HG03039 (cell line): ENCODE data around the gene KLHL21.
A peak's percentile ranks its signal among the peaks of the same experiment; 100 is the strongest.
"Not testable (repeated sequence)": the region's sequence is repeated elsewhere in the genome, so short reads cannot be mapped to it uniquely, and the experiment has no call there.

Experiments
- ATAC-seq: cut with Tn5 transposase; IDR thresholded peaks from one replicate; pipeline ENCODE4 v1.9.1; 2021; ENCODE audit warnings: mild to moderate bottlenecking, moderate library complexity; ENCODE audit not compliant: unreplicated experiment

KLHL21 gene

DNA sequence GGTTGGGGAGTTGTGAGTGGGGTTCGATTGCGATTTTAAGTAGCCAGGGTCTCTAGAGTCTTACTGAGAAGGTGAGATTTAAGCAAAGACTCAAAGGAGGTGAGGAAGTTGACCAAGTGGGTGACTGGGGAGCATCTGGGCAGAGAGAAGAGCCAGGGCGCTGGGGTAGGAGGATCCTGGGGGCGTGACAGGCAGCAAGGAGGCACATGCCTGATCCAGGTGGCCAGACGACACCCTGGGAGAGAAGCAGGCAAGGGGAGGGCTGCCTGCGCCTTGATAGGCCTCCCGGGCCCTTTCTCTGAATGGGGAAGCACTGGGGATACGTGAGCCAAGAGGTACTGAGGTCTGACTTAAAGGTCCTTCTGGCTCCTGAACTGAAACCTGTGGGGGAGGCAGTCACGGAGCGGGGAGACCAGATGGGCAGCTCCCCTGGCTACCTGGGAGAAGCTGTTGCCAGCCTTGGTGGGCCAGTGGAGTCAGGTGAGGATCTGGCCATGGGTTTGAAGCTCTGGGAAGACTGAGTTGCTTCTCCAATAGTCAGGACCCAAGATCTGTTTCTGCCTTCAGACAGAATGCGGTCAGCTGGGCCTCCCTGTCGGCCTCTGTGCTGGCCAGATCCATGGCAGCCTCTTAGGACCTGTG is 17.5 kb downstream of the KLHL21 start:
- no peak for ATAC-seq

GRCh38 chr1:6584126-6585080 is 18.3 kb downstream of the KLHL21 start:
- no peak for ATAC-seq

DNA sequence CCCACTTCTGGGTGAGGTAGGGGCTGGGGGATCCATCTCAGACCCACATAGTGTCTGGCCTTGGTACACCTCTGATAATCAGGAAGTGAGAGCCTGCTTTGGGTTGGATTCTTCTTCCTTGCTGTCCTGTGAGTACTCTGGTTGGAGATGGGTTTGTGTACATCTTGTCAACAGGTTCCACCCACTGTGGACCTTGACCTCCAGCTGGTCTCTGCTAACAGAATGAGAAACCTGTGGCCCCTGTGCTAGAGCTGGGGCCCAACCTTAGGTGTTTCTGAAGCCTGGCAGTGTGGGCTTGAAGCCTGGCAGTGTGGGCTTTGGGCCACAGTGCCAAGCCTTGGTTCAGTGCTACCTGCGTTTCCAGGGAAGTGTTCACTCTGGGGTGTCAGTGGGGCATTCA is 20.3 kb downstream of the KLHL21 start:
- ATAC-seq = no peak

DNA sequence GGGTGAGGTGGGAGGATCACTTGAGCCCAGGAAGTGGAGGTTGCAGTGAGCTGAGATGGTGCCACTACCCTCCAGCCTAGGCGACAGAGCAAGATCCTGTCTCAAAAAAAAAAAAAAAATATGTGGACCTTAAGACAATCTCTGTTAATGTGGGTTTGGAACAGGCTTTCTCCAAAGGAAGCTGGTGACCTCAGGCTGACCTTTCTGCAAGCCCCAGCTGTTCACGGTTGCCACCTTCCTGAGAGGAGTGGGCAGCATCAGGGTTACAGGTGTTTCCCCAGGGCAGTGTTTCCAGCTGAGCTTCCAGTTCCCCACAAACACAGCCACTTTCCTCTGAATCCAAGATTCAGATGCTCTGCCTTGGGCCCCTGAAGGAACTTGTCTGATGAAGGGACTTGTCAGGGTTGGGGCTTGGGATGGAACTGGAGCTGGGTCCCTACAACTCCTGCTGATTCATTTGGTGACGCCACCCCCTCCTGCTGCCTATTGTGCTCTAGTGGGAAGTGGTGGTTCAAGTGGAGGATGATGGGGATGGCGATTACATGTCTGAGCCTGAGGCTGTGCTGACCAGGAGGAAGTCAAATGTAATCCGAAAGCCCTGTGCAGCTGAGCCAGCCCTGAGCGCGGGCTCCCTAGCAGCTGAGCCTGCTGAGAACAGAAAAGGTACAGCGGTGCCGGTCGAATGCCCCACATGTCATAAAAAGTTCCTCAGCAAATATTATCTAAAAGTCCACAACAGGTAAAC is 20.9 kb downstream of the KLHL21 start:
- no peak for ATAC-seq

GRCh38 chr1:6580593-6581409 is 21.9 kb downstream of the KLHL21 start:
- no peak for ATAC-seq

DNA sequence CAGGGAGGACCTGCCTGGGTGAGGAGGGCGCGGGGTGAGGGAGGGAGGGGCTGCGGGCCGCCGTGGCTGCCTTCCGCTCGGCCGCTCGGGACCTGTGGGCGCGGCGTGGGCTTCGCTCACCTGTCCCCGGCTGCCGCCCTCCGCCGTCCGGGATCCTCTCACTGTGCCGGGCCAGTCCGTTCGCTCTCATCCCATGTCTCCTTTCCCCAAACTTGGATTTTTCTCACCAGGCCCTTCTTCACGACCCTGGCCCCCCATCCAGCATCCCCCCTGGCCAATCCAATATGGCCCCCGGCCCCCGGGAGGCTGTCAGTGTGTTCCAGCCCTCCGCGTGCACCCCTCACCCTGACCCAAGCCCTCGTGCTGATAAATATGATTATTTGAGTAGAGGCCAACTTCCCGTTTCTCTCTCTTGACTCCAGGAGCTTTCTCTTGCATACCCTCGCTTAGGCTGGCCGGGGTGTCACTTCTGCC is 22.5 kb downstream of the KLHL21 start:
- no peak for ATAC-seq

- peak; percentile 88 for ATAC-seq
Measured at GRCh38 chr1:6579374-6580118, 23.1 kb downstream of the KLHL21 start, which contains the start of gene ZBTB48. TSS of gene ZBTB48 (plus strand) at chr1:6579994. CDS start at chr1:6580610, 616 bp downstream.

DNA sequence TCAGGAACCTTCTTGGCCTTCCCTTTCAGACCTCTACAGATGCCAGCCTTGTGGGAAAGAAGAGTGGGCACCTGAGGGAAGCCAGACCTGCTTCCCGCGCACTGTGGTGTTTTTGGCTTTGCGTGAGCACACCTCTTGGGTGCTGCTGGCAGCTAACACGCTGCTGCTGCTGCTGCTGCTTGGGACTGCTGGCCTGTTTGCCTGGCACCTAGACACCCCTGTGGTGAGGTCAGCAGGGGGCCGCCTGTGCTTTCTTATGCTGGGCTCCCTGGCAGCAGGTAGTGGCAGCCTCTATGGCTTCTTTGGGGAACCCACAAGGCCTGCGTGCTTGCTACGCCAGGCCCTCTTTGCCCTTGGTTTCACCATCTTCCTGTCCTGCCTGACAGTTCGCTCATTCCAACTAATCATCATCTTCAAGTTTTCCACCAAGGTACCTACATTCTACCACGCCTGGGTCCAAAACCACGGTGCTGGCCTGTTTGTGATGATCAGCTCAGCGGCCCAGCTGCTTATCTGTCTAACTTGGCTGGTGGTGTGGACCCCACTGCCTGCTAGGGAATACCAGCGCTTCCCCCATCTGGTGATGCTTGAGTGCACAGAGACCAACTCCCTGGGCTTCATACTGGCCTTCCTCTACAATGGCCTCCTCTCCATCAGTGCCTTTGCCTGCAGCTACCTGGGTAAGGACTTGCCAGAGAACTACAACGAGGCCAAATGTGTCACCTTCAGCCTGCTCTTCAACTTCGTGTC is 23.9 kb downstream of the KLHL21 start:
- ATAC-seq = no peak

DNA sequence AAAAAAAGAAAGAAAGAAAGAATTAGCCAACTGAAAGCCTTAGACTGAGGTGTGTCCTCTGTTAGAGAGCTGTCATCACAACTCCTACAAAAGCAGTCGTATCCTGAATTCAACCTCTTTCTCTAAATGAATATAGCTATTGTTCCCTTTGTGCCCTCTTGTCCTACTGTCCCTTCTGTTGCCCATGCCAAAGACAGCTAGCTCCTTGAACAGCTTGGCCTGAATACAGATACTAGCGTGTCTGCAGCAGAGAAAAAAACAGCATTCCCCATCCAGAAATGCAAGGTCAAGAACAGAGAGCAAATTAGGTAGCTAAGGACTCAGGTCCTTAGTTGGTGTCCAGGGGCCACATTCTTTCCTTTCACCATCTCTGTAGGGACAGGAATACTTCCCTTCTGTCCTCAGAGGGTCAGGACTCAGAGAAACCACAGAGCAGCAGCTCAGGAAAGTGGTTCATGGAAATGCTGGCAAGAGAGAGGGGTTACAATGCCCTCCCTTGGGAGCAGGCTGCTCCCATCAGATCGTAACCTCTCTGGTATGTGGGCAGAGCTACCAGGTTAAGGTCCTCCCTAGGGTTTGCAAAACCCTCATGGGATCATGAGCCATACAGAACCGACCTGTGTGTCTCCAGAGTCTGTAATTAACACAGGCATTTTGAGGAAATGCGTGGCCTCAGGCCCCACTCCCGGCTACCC is 24.7 kb downstream of the KLHL21 start:
- no peak for ATAC-seq

DNA sequence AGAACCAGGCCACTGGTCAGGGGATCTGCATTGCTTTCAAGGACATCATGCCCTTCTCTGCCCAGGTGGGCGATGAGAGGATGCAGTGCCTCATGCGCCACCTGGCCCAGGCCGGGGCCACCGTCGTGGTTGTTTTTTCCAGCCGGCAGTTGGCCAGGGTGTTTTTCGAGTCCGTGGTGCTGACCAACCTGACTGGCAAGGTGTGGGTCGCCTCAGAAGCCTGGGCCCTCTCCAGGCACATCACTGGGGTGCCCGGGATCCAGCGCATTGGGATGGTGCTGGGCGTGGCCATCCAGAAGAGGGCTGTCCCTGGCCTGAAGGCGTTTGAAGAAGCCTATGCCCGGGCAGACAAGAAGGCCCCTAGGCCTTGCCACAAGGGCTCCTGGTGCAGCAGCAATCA is 27.9 kb downstream of the KLHL21 start:
- ATAC-seq = no peak

DNA sequence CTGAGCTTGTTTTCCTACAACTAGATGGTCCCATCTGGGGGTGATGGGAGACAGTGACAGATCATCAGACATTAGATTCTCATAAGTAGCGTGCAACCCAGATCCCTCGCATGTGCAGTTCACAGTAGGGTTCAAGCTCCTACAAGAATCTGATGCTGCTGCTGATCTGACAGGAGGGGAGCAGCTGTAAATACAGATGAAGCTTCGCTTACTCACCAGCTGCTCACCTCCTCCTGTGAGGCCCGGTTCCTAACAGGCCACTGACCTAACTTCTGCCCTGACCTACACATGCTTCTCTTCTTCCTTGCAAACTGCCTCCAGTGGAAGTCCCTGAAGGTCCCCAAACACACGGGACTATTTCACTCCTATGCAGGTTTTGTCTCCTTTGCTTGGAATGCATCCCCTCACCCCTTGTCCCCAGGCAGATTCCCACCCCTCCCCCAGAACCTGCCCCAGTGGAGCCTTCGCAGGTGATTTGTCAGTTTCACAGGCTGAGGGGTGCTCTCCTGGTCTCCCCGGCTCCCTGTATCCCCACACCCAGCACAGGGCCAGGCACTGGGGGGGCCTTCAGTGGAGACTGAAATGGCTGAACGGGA is 28.5 kb downstream of the KLHL21 start:
- ATAC-seq = no peak

- no peak for ATAC-seq
Measured at GRCh38 chr1:6572653-6573383, 29.9 kb downstream of the KLHL21 start.

GRCh38 chr1:6570987-6571386 is 31.7 kb downstream of the KLHL21 start:
- no peak for ATAC-seq

DNA sequence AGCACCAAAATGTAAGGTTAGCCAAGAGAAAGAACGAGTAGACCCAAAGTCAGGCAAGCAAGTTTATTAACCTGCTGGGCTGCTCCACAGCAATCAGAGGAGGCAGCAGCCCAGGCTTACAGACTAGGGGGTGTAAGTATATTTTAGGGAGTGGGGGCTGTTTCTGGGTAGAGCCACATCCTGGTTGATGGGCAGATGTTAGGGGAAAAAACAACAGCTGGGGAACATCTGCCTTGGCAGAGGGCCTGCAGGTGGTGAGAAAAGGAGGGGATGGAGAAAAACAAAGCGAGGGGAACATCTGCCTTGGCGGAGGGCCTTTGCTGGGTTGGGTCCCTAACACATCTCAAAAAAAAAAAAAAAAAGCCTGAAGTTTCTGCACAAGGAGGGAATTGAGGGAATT is 32.6 kb downstream of the KLHL21 start:
- ATAC-seq = no peak

DNA sequence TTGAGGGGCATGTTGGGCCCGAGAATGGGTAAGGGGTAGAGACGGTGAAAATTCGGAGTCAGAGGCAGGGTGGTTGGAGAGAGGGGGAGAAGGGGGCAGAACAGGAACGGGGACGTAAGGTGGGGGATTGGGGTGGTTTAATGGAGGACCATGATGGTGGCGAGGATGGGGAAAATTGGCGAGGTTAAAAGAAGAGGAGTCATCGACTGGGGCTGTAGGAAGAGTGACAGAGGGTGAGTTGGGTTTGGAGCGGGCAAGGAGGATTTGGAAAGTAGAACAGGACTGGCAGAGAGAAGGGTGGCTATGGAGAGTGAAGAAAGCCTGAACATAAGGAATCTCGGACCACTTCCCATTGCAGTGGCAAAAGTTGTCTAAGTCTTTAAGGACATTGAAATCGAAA is 33.6 kb downstream of the KLHL21 start:
- ATAC-seq = no peak

DNA sequence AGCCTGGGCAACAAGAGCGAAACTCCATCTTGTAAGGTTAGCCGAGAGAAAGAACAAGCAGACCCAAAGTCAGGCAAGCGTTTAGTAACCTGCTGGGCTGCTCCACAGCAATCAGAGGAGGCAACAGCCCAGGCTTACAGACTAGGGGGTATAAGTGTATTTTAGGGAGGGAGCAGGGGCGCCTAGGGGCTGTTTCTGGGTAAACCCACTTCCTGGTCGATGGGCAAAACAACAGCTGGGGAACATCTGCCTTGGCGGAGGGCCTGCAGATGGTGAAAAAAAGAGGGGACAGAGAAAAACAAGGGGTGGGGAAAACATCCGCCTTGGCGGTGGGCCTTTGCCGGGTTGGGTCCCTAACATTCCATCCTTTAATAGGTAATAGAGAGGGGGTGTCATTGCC is 42.4 kb downstream of the KLHL21 start:
- no peak for ATAC-seq

- not testable (repeated sequence) for ATAC-seq
Measured at GRCh38 chr1:6559161-6559560, 43.5 kb downstream of the KLHL21 start.
